ENCODE measurements around the gene SLC25A1. TPM values are rescaled to one million over a fixed set of nuclear protein-coding genes. Genes with fewer than 3 reads are reported as not detected.

SLC25A1 gene
- total RNA-seq, 6 experiments from 2014 or later: 80.2 to 128 (median 114) TPM

DNA sequence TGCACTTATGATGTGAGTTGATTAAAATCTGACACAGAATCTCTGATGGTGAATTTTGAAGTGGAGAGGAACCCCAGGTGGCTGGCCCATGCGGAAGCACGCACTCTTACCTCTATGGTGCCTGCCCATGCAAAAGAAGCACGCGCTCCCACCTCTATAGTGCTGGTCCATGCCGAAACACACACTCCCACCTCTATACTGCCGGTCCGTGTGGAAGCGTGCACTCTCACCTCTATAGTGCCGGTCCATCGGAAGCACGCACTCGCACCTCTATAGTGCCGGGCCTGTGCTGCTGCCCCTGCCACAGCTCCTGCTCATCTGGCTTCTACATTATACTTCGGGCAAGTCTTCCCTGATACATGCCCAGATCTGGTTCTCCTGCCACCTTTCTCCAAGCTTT, 36.8 kb upstream of the SLC25A1 start:
- TF ChIP-seq, protein P1, sequence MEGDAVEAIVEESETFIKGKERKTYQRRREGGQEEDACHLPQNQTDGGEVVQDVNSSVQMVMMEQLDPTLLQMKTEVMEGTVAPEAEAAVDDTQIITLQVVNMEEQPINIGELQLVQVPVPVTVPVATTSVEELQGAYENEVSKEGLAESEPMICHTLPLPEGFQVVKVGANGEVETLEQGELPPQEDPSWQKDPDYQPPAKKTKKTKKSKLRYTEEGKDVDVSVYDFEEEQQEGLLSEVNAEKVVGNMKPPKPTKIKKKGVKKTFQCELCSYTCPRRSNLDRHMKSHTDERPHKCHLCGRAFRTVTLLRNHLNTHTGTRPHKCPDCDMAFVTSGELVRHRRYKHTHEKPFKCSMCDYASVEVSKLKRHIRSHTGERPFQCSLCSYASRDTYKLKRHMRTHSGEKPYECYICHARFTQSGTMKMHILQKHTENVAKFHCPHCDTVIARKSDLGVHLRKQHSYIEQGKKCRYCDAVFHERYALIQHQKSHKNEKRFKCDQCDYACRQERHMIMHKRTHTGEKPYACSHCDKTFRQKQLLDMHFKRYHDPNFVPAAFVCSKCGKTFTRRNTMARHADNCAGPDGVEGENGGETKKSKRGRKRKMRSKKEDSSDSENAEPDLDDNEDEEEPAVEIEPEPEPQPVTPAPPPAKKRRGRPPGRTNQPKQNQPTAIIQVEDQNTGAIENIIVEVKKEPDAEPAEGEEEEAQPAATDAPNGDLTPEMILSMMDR (IDR thresholded peaks at IDR 0.05): no peak
- TF ChIP-seq POLR2A (IDR thresholded peaks at IDR 0.05): no peak
- Histone ChIP-seq H3K27ac (no peak overlapping the region), H3K4me3 (no peak overlapping the region), H3K36me3 (no peaks in the 10 kb centered on the region), H3K27me3 (no peaks in the 10 kb centered on the region), H3K9me3 (no peaks in the 10 kb centered on the region), H3K4me1 (peaks cover 0 to 10% (median 0%) of the 10 kb centered on the region in 4 donors)
- intact Hi-C loops (cut with DNase I): no loop called here
- WGBS (ENCODE audit: insufficient coverage, low coverage, low lambda C conversion rate, missing lambda C conversion rate): 74% methylated on average over 3 of the region's 14 CpGs
- ATAC-seq (no peak), DNase-seq (no peak)

DNA sequence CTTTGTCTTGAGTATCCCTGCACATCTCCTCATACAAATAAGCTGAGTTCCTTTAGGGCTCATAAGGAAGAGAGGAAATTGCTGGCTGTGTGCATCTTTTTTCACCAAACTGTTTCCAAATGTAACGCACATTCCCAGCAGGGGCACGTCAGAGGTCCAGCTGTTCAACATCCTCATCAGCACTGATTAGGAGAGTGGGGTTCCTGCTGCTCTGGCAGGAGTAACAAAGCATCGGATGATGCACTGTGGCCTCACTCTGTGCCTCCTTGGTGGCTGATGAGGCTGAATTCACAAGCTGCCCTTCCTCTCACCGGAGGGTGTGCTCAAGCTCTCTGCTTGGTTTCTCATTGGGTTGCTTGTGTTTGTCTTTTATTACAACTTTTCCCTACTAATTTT, 35.5 kb upstream of the SLC25A1 start:
- WGBS (ENCODE audit: insufficient coverage, low coverage, low lambda C conversion rate, missing lambda C conversion rate): 91% methylated on average over 4 of the region's 4 CpGs
- H3K27me3 ChIP-seq: no peaks in the 10 kb centered on the region
- peaks cover 0 to 10% (median 0%) of the 10 kb centered on the region in 4 donors for H3K4me1 ChIP-seq
- DNase-seq (no peak), ATAC-seq (no peak)
- H3K27ac ChIP-seq: no peak overlapping the region
- H3K4me3 ChIP-seq: no peak overlapping the region
- no peak for TF ChIP-seq POLR2A (IDR thresholded peaks at IDR 0.05)
- TF ChIP-seq, protein P1 (IDR thresholded peaks at IDR 0.05): no peak
- no peaks in the 10 kb centered on the region for H3K36me3 ChIP-seq
- intact Hi-C loops (cut with DNase I): no loop called here
- no peaks in the 10 kb centered on the region for H3K9me3 ChIP-seq

DNA sequence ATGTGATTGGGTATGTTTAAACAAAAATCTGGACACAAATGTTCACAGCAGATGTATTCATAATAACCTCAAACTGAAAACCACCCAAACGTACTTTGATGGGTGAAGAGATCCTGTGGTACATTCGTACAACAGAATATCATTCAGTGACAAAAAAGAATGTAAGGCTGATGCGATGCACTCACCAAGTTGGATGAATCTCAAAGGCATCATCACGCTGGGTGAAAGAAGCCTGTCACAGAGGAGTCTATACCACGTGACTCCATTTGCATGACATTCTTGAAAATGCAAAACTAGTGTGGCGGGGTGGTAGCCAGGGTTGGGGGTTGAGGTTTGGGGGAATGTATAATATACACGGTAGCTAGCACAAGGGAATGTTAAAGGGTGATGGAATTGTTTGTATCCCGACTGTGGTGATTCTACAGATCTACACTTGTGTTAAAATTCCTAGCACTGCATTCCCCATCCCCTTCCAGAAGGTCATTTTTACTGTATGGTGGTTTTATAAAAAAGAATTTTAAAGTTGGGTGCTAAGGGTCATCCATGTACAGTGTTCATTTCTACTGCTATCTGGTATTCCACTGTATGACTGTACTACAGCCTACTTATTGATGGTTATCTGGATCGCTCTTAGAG, 35.0 kb upstream of the SLC25A1 start:
- no peak for ATAC-seq
- Histone ChIP-seq H3K27ac (no peak overlapping the region), H3K9me3 (no peaks in the 10 kb centered on the region), H3K27me3 (no peaks in the 10 kb centered on the region), H3K36me3 (no peaks in the 10 kb centered on the region), H3K4me3 (no peak overlapping the region), H3K4me1 (peaks cover 0 to 10% (median 0%) of the 10 kb centered on the region in 4 donors)
- no peak for DNase-seq
- intact Hi-C loops (cut with DNase I): no loop called here
- TF ChIP-seq POLR2A (IDR thresholded peaks at IDR 0.05): no peak
- TF ChIP-seq, protein P1 (IDR thresholded peaks at IDR 0.05): no peak
- 80% methylated on average over 6 of the region's 9 CpGs for WGBS (ENCODE audit: insufficient coverage, low coverage, low lambda C conversion rate, missing lambda C conversion rate)

DNA sequence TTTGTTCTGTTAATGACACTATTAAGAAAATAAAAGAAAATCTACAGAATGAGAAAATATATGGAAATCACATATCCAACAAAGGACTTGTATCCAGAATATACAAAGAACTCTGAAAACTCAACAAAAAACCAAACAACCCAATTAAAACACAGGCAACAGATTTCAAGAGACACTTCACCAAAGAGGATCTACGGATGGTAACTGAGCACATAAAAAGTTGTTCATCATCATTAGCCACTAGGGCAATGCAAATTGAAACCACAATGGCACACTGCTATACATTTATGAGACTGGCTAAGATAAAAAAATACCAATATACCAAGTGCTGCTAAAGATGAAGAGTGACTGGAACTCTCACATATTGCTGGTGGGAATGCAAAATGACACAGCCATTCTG, 34.5 kb upstream of the SLC25A1 start:
- 53% methylated on average over 1 of the region's 1 CpG for WGBS (ENCODE audit: insufficient coverage, low coverage, low lambda C conversion rate, missing lambda C conversion rate)
- intact Hi-C loops (cut with DNase I): no loop called here
- ATAC-seq (no peak), DNase-seq (no peak)
- H3K27ac ChIP-seq: no peak overlapping the region
- H3K27me3 ChIP-seq: no peaks in the 10 kb centered on the region
- peaks cover 0 to 10% (median 0%) of the 10 kb centered on the region in 4 donors for H3K4me1 ChIP-seq
- no peaks in the 10 kb centered on the region for H3K9me3 ChIP-seq
- no peak for TF ChIP-seq POLR2A (IDR thresholded peaks at IDR 0.05)
- TF ChIP-seq, protein P1 (IDR thresholded peaks at IDR 0.05): no peak
- no peak overlapping the region for H3K4me3 ChIP-seq
- no peaks in the 10 kb centered on the region for H3K36me3 ChIP-seq
